EL (cell line): ENCODE measurements around the gene ZC3H12A.
A peak's percentile ranks its signal among the peaks of the same experiment; 100 is the strongest.
"Not testable (repeated sequence)": the region's sequence is repeated elsewhere in the genome, so short reads cannot be mapped to it uniquely, and the experiment has no call there.

Source experiments
- DNase-seq: peaks from one replicate; pipeline ENCODE4 v3.0.0-alpha.2; 2016

The ZC3H12A gene

GRCh38 chr1:37506740-37507139 is 32.4 kb downstream of the ZC3H12A start:
- DNase-seq: no peak

- DNase-seq: peak; percentile 30
Measured at GRCh38 chr1:37509181-37509580, 34.8 kb downstream of the ZC3H12A start.

- DNase-seq: peak; percentile 16
Measured at GRCh38 chr1:37513795-37514349, 39.5 kb downstream of the ZC3H12A start.

GRCh38 chr1:37514350-37515184 is 40.2 kb downstream of the ZC3H12A start, which contains the start of gene MEAF6:
Gene MEAF6, minus strand, starts transcription at chr1:37514766. Its CDS starts 20 bp downstream, at chr1:37514746.
- DNase-seq: peak; percentile 85

GRCh38 chr1:37515185-37516034 is 41.0 kb downstream of the ZC3H12A start:
- DNase-seq: no peak

- no peak for DNase-seq
Measured at GRCh38 chr1:37517569-37517968, 43.2 kb downstream of the ZC3H12A start.

GRCh38 chr1:37518241-37518640 is 43.9 kb downstream of the ZC3H12A start:
- DNase-seq: not testable (repeated sequence)

GRCh38 chr1:37518929-37519328 is 44.5 kb downstream of the ZC3H12A start:
- not testable (repeated sequence) for DNase-seq

- no peak for DNase-seq
Measured at GRCh38 chr1:37519613-37520012, 45.2 kb downstream of the ZC3H12A start.

- DNase-seq: not testable (repeated sequence)
Measured at GRCh38 chr1:37529888-37530287, 55.5 kb downstream of the ZC3H12A start.

GRCh38 chr1:37532418-37533156 is 58.2 kb downstream of the ZC3H12A start:
- not testable (repeated sequence) for DNase-seq

- DNase-seq: no peak
Measured at GRCh38 chr1:37533317-37534093, 59.1 kb downstream of the ZC3H12A start.
